GM12878 (cell line): ENCODE measurements around the gene FOS. TPM values are rescaled to one million over a fixed set of nuclear protein-coding genes. Genes with fewer than 3 reads are reported as not detected.

Experiments used
- ATAC-seq: fragments of 200-7000 bp; cut with Tn5 transposase; 3 replicates; pipeline ENCODE4 v1.9.1; 2020; ENCODE audit warnings: mild to moderate bottlenecking, moderate library complexity
- BruUV-seq: library from RNA; stranded (reverse); fragments of 400-500 nt; replicated peaks from 2 replicates; lab custom pipeline; 2021; lab: Mats Ljungman, UMichigan
- CTCF ChIA-PET: fragments of 300-600 bp; sonication (Branson Sonifier 250); formaldehyde crosslinking; extraction: SDS; loops from one replicate; lab custom pipeline; 2021; ENCODE audit warnings: inconsistent platforms; lab: Yijun Ruan, JAX
- POLR2A ChIA-PET: fragments of 350-600 bp; formaldehyde crosslinking; extraction: SDS; loops from one replicate; lab custom pipeline; 2021; ENCODE audit warnings: inconsistent platforms; lab: Charles Lee
- RAD21 ChIA-PET: fragments of 300-600 bp; sonication (Branson Sonifier 250); formaldehyde crosslinking; loops from one replicate; lab custom pipeline; 2023; ENCODE audit warnings: antibody characterized with exemption; ENCODE audit not compliant: unreplicated experiment; lab: Charles Lee
- SMC1A ChIA-PET: fragments of 300-600 bp; sonication (Branson Sonifier 250); formaldehyde crosslinking; loops from one replicate; lab custom pipeline; 2023; ENCODE audit not compliant: unreplicated experiment, uncharacterized antibody; lab: Charles Lee
- DNase-seq: peaks from one replicate; pipeline ENCODE4 v3.0.0-alpha.2; 2011; ENCODE audit warnings: low read depth, low spot score
- FAIRE-seq: peaks from 3 replicates; lab custom pipeline; 2011; peaks lifted over from hg19 to GRCh38; lab: Jason Lieb, UNC
- H2AFZ ChIP-seq: 2 replicates; pipeline ENCODE4 v1.6.0; 2011; ENCODE audit warnings: low read depth, low read length, control low read depth; ENCODE audit not compliant: control insufficient read depth
- H3K27ac ChIP-seq: 2 replicates; pipeline ENCODE4 v1.5.1; 2011; ENCODE audit warnings: control low read depth; ENCODE audit not compliant: control insufficient read depth, insufficient read depth
- H3K27me3 ChIP-seq, 2 experiments: replicated peaks in 1 of 2; 2 replicates each; pipeline versions ENCODE4 v1.6.0 to v1.6.1; 2011; ENCODE audit warnings: low read length in 1 of 2; ENCODE audit not compliant: control insufficient read depth in 2 of 2, insufficient read depth in 2 of 2
- H3K36me3 ChIP-seq, 2 experiments: 2 replicates each; pipeline ENCODE4 v1.5.1; 2011; ENCODE audit warnings: low read length in 1 of 2; ENCODE audit not compliant: control insufficient read depth in 2 of 2, insufficient read depth in 2 of 2
- H3K4me1 ChIP-seq: 2 replicates; pipeline ENCODE4 v1.6.1; 2011; ENCODE audit warnings: mild to moderate bottlenecking, low read length, moderate library complexity, mixed read lengths; ENCODE audit not compliant: control insufficient read depth, insufficient read depth
- H3K4me2 ChIP-seq: 2 replicates; pipeline ENCODE4 v1.6.0; 2011; ENCODE audit warnings: control low read depth; ENCODE audit not compliant: control insufficient read depth, insufficient read depth
- H3K4me3 ChIP-seq: fragments of 200-600 bp; sonication (generic); 2 replicates; pipeline ENCODE4 v1.5.1; 2016
- H3K79me2 ChIP-seq: 2 replicates; pipeline ENCODE4 v1.6.0; 2011; ENCODE audit warnings: low read length; ENCODE audit not compliant: control insufficient read depth, insufficient read depth
- H3K9ac ChIP-seq: 2 replicates; pipeline ENCODE4 v1.8.0; 2011; ENCODE audit warnings: low read length, control low read depth, mixed read lengths; ENCODE audit not compliant: control insufficient read depth, insufficient read depth
- H3K9me3 ChIP-seq: replicated peaks from 3 replicates; pipeline ENCODE4 v1.5.1; 2011; ENCODE audit warnings: mild to moderate bottlenecking, low read length; ENCODE audit not compliant: control insufficient read depth, insufficient read depth
- H4K20me1 ChIP-seq: 2 replicates; pipeline ENCODE4 v1.6.0; 2011; ENCODE audit not compliant: control insufficient read depth, insufficient read depth
- ASH2L ChIP-seq: fragments of 300-600, 200-600 bp; sonication (generic); IDR thresholded peaks from 2 replicates; pipeline ENCODE4 v1.6.1; 2017; ENCODE audit warnings: low read depth, mild to moderate bottlenecking, borderline replicate concordance
- BHLHE40 ChIP-seq, 2 experiments: fragments of 450-650 bp in 1 of 2; IDR thresholded peaks; 2 replicates each; pipeline ENCODE4 v1.6.1; 2011 to 2017; ENCODE audit warnings: low read depth in 2 of 2, borderline replicate concordance in 1 of 2, improper control_type of control experiment in 1 of 2, low read length in 1 of 2, mild to moderate bottlenecking in 1 of 2
- CREM ChIP-seq: IDR thresholded peaks from 2 replicates; pipeline ENCODE4 v1.6.1; 2014; ENCODE audit warnings: antibody characterized with exemption, low read depth
- DPF2 ChIP-seq: fragments of 450-650 bp; IDR thresholded peaks from 2 replicates; pipeline ENCODE4 v1.6.1; 2017; ENCODE audit warnings: mild to moderate bottlenecking
- EP300 ChIP-seq, 2 experiments: fragments of 150-350 bp in 1 of 2; IDR thresholded peaks; 2 replicates each; pipeline ENCODE4 v1.6.1; 2011 to 2012; ENCODE audit warnings: low read depth in 2 of 2, low read length in 2 of 2, borderline replicate concordance in 1 of 2, improper control_type of control experiment in 1 of 2, inconsistent platforms in 1 of 2; ENCODE audit not compliant: control insufficient read depth in 1 of 2
- FOS ChIP-seq: IDR thresholded peaks from 3 replicates; pipeline ENCODE4 v1.6.1; 2011; ENCODE audit warnings: borderline replicate concordance; ENCODE audit not compliant: insufficient read length; ENCODE audit errors: extremely low read depth
- GABPA ChIP-seq: IDR thresholded peaks from 2 replicates; pipeline ENCODE4 v1.6.1; 2014; ENCODE audit warnings: antibody characterized with exemption, low read depth, mild to moderate bottlenecking, inconsistent platforms
- GATAD2B ChIP-seq: fragments of 450-650 bp; conservative IDR thresholded peaks from 2 replicates; pipeline ENCODE4 v1.6.1; 2017; ENCODE audit warnings: low read depth, mild to moderate bottlenecking, moderate library complexity
- IKZF1 ChIP-seq: fragments of 450-650 bp; conservative IDR thresholded peaks from 2 replicates; pipeline ENCODE4 v1.6.1; 2017; ENCODE audit warnings: antibody characterized with exemption, mild to moderate bottlenecking
- IKZF2 ChIP-seq, 2 experiments: fragments of 450-650 bp; IDR thresholded peaks; 2 replicates each; pipeline ENCODE4 v1.6.1; 2017; ENCODE audit warnings: mild to moderate bottlenecking in 2 of 2, moderate library complexity in 2 of 2
- JUNB ChIP-seq: IDR thresholded peaks from 2 replicates; pipeline ENCODE4 v1.6.1; 2016; ENCODE audit warnings: antibody characterized with exemption, mild to moderate bottlenecking
- MXI1 ChIP-seq: fragments of 150-350 bp; IDR thresholded peaks from 2 replicates; pipeline ENCODE4 v1.6.1; 2011; ENCODE audit warnings: low read depth, mild to moderate bottlenecking, inconsistent platforms, low read length, improper control_type of control experiment
- NFYA ChIP-seq: IDR thresholded peaks from 2 replicates; pipeline ENCODE4 v1.6.1; 2011; ENCODE audit warnings: low read depth, mild to moderate bottlenecking, low read length, improper control_type of control experiment, borderline replicate concordance
- NKRF ChIP-seq: fragments of 450-650 bp; conservative IDR thresholded peaks from 2 replicates; pipeline ENCODE4 v1.6.1; 2017; ENCODE audit warnings: mild to moderate bottlenecking, moderate library complexity
- NR2F1 ChIP-seq: fragments of 450-650 bp; conservative IDR thresholded peaks from 2 replicates; pipeline ENCODE4 v1.6.1; 2017; ENCODE audit warnings: mild to moderate bottlenecking
- PML ChIP-seq: IDR thresholded peaks from 2 replicates; pipeline ENCODE4 v1.6.1; 2012; ENCODE audit warnings: low read length, inconsistent platforms
- RAD21 ChIP-seq: IDR thresholded peaks from 2 replicates; pipeline ENCODE4 v1.6.1; 2011; ENCODE audit warnings: mild to moderate bottlenecking, low read depth, low read length, moderate library complexity; ENCODE audit not compliant: insufficient read depth
- SMARCA5 ChIP-seq: fragments of 450-650 bp; IDR thresholded peaks from 2 replicates; pipeline ENCODE4 v1.6.1; 2017; ENCODE audit warnings: mild to moderate bottlenecking
- SUZ12 ChIP-seq: fragments of 200-600 bp; sonication (generic); IDR thresholded peaks from one replicate; pipeline ENCODE4 v1.6.1; 2018; ENCODE audit warnings: antibody characterized with exemption, mild to moderate bottlenecking; ENCODE audit not compliant: unreplicated experiment
- TCF12 ChIP-seq: IDR thresholded peaks from 2 replicates; pipeline ENCODE4 v1.6.1; 2011; ENCODE audit warnings: low read depth, mild to moderate bottlenecking, low read length
- ZNF384 ChIP-seq: IDR thresholded peaks from 2 replicates; pipeline ENCODE4 v1.6.1; 2012; ENCODE audit warnings: low read depth, mild to moderate bottlenecking, low read length, improper control_type of control experiment, borderline replicate concordance
- WGBS: methylation state at CpG from one replicate; pipeline ENCODE4 v1.1.6; 2016; ENCODE audit warnings: low lambda C conversion rate; ENCODE audit not compliant: insufficient replicate concordance, insufficient coverage; ENCODE audit errors: missing lambda C conversion rate; 5-methylcytosine and 5-hydroxymethylcytosine counted together
- in situ Hi-C: fragments of 300-500 bp; cut with MboI; formaldehyde crosslinking; loops from 9 replicates; pipeline ENCODE4 v1.14.3; 2018; ENCODE audit warnings: mixed read lengths
- intact Hi-C: fragments of 100-400 bp; cut with micrococcal nuclease; formaldehyde crosslinking; loops from one replicate; pipeline ENCODE4 v1.14.2; 2022; ENCODE audit not compliant: unreplicated experiment
- polyA plus RNA-seq, 11 experiments: library from polyadenylated mRNA; depleted of rRNA in 4 of 11; unstranded in 6 of 11; stranded (reverse) in 5 of 11; fragments of >200 nt; fragmentation: Nextera tagmentation in 4 of 11; fragmentation: Illumina TruSeq in 1 of 11; extraction: Ambion mirVana in 4 of 11; extraction: Trizol in 1 of 11; gene quantifications; 1 replicate in 1 of 11; 2 replicates in 10 of 11; pipeline versions ENCODE4 v1.2.1 to v1.2.3, GENCODE V29; 2011 to 2016; ENCODE audit warnings: inconsistent platforms in 2 of 11, missing spikeins in 2 of 11, low read depth in 1 of 11
- total RNA-seq, 4 experiments: library from RNA; depleted of rRNA in 3 of 4; stranded (reverse); fragments of >200 nt in 3 of 4; fragmentation: Illumina TruSeq in 1 of 4; extraction: Trizol in 1 of 4; gene quantifications; 2 replicates each; pipeline versions ENCODE4 v1.2.1 to v1.2.3, GENCODE V29; 2013 to 2021

The FOS gene
- total and polyA plus RNA-seq, 10 of the 15 experiments (the other 5 are each of a cell fraction or from before 2014, with no cell fraction given): 0.02 to 0.95 (median 0.38) TPM

GRCh38 chr14:75275598-75275997, 3.0 kb upstream of the FOS start (continued):
- no peak for TF ChIP-seq ASH2L
- no peak for TF ChIP-seq GABPA

GRCh38 chr14:75277008-75277814, 1.4 kb upstream of the FOS start:
- TF ChIP-seq CREM: no peak
- TF ChIP-seq PML: no peak
- TF ChIP-seq NR2F1: peak; percentile 58; the same call in 1 of the 2 replicates
- peak; percentile 55; the same call in 1 of the 2 replicates for TF ChIP-seq GATAD2B
- TF ChIP-seq SUZ12: peak; percentile 42
- TF ChIP-seq NFYA: no peak
- no peak for TF ChIP-seq JUNB
- peak; percentile 58 for TF ChIP-seq MXI1
- no peak for TF ChIP-seq SMARCA5
- TF ChIP-seq ZNF384: no peak
- TF ChIP-seq EP300 (IDR thresholded peaks at IDR 0.05; ENCODE audit: borderline replicate concordance in 1 of 2, control insufficient read depth in 1 of 2, low read depth in 2 of 2, low read length in 2 of 2): peak in 1 of 2 experiments; percentile 39; a peak in 1 of 4 replicates
- TF ChIP-seq DPF2: 0 out of 2 replicates have a peak, but pooled peaks have one; percentile 64
- peak; percentile 74 for TF ChIP-seq IKZF1
- TF ChIP-seq BHLHE40 (IDR thresholded peaks at IDR 0.05; ENCODE audit: borderline replicate concordance in 1 of 2, low read depth in 2 of 2, low read length in 1 of 2): peak in 1 of 2 experiments; percentile 40; a peak in 1 of 4 replicates
- 0 out of 2 replicates have a peak, but pooled peaks have one; percentile 11 for TF ChIP-seq TCF12
- peak; percentile 67; the same call in 1 of the 2 replicates for TF ChIP-seq NKRF
- no peak for TF ChIP-seq RAD21
- 0 out of 4 replicates have a peak, but pooled peaks of 1 of the 2 experiments have one; percentile 21 for TF ChIP-seq IKZF2 (IDR thresholded peaks at IDR 0.05)
- TF ChIP-seq FOS: no peak
- Histone ChIP-seq H3K4me3 (peak overlapping the region; percentile 70), H3K27me3 (peaks cover 31 to 33% of the 10 kb centered on the region in 2 experiments), H2AFZ (no peak overlapping the region; the same call in none of the 2 replicates), H3K79me2 (no peaks in the 10 kb centered on the region; the same call in 1 of the 2 replicates), H3K4me2 (peak overlapping the region; percentile 77), H4K20me1 (0 out of 2 replicates have a peak, but pooled peaks cover 3% of the 10 kb centered on the region), H3K9ac (no peak overlapping the region), H3K36me3 (no peaks in the 10 kb centered on the region), H3K9me3 (no peaks in the 10 kb centered on the region), H3K4me1 (peaks cover 17% of the 10 kb centered on the region), H3K27ac (no peak overlapping the region)
- RAD21 ChIA-PET: no interaction called here
- POLR2A ChIA-PET: interaction anchor here (0.5 to 1.6 kb wide), 5 partner anchors 13 to 101 kb away, joined by 3 to 4 read pairs (median 3); no protein-coding TSS in a partner anchor
- DNase-seq (no peak), ATAC-seq (peak; percentile 53), FAIRE-seq (no peak)
- SMC1A ChIA-PET: interaction anchor here (1.1 to 1.5 kb wide), 2 partner anchors 10 to 27 kb away, joined by 3 to 4 read pairs; no protein-coding TSS in a partner anchor
- 1% methylated on average over 80 of the region's 81 CpGs for WGBS
- CTCF ChIA-PET: interaction anchor here (1.5 kb wide), 1 partner anchor 10 kb away, joined by 4 read pairs; no protein-coding TSS in a partner anchor
- intact Hi-C loops (no loop called here), in situ Hi-C loops (no loop called here)
- no TSS peak for BruUV-seq
